ENCODE measurements around the gene ATP5PO.

DNA sequence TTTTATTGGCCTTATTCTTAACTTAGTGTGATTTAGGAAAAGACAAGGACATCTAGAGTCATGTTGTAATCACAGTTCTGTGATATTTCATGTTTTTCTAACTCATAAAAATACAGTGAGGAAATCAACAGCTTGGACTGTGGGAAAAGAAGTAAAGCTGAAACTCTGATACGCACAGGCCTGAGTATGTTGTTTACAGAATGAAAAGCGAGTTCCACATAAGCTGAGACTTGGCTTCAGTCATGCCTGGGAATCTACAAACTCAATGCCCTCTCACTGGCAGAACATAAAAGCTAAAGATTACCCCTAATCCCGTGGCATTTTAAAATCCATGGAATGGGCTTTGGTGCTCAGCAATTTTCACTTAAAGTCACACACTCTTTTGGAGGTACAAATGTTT lies 23.6 kb upstream of the ATP5PO start:
- TF ChIP-seq, protein P1, sequence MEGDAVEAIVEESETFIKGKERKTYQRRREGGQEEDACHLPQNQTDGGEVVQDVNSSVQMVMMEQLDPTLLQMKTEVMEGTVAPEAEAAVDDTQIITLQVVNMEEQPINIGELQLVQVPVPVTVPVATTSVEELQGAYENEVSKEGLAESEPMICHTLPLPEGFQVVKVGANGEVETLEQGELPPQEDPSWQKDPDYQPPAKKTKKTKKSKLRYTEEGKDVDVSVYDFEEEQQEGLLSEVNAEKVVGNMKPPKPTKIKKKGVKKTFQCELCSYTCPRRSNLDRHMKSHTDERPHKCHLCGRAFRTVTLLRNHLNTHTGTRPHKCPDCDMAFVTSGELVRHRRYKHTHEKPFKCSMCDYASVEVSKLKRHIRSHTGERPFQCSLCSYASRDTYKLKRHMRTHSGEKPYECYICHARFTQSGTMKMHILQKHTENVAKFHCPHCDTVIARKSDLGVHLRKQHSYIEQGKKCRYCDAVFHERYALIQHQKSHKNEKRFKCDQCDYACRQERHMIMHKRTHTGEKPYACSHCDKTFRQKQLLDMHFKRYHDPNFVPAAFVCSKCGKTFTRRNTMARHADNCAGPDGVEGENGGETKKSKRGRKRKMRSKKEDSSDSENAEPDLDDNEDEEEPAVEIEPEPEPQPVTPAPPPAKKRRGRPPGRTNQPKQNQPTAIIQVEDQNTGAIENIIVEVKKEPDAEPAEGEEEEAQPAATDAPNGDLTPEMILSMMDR (IDR thresholded peaks at IDR 0.05): no peak
- TF ChIP-seq POLR2A (IDR thresholded peaks at IDR 0.05): no peak
